ENCODE results near the gene CDH23. TPM values are rescaled to one million over a fixed set of nuclear protein-coding genes. Genes with fewer than 3 reads are reported as not detected.
A peak's percentile ranks its signal among the peaks of the same experiment; 100 is the strongest.

CDH23 gene
- total RNA-seq, 4 donors from 2014 or later = 2.9 to 16.1 (median 5.9) TPM

GRCh38 chr10:71525721-71526120 is 129.0 kb downstream of the CDH23 start:
- no peak for DNase-seq
- no peaks in the 10 kb centered on the region for H3K9me3 ChIP-seq
- WGBS, 2 donors (ENCODE audit: low coverage in 1 of 2) = 70 to 78% methylated on average over 2 to 5 of the region's 5 CpGs
- intact Hi-C loops (cut with DNase I; ENCODE audit: low total_unique reads) = no loop called here
- H3K36me3 ChIP-seq = no peaks in the 10 kb centered on the region
- in situ Hi-C loops (cut with MboI; ENCODE audit: low pct_ligation_motif_present in 1 of 4, low pct_unique_long_range_greater_than_20kb in 1 of 4, low sequenced_read_pairs in 3 of 4) = no loop called here
- H3K27me3 ChIP-seq = peaks cover 7% of the 10 kb centered on the region
- TF ChIP-seq POLR2A (IDR thresholded peaks at IDR 0.05) (no peak), POLR2AphosphoS5 (IDR thresholded peaks at IDR 0.05) (no peak), CTCF (IDR thresholded peaks at IDR 0.05) (no peak), EP300 (IDR thresholded peaks at IDR 0.05; ENCODE audit: low read depth) (no peak)
- H3K27ac ChIP-seq = no peak overlapping the region
- H3K4me3 ChIP-seq = no peak overlapping the region
- H3K4me1 ChIP-seq = peaks cover 0 to 4% (median 0%) of the 10 kb centered on the region in 4 donors

DNA sequence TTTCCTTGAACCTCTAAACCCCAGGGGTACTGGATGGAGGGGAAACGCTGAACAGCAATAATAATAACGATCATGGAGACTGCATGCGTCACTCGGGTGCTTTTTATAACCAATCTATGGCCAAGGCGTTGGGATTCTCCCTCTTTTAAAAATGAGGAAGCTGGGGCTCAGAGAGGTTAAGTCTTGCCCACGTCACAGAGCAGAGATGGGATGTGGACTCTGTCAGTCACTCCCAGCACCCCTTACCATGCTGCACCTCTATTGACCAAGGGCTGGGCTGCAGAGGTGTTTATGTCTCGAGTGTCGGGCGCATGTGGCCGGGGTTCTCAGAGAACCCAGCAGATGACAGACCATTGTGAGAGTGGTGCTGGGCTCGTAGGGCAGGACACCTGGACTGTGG is 129.9 kb downstream of the CDH23 start:
- H3K27ac ChIP-seq = no peak overlapping the region
- in situ Hi-C loops (cut with MboI; ENCODE audit: low pct_ligation_motif_present in 1 of 4, low pct_unique_long_range_greater_than_20kb in 1 of 4, low sequenced_read_pairs in 3 of 4) = no loop called here
- no peaks in the 10 kb centered on the region for H3K36me3 ChIP-seq
- peak; percentile 20 for DNase-seq
- WGBS, 2 donors (ENCODE audit: low coverage in 1 of 2) = 46 to 68% methylated on average over 5 to 11 of the region's 11 CpGs
- H3K4me1 ChIP-seq = peaks cover 0 to 4% (median 0%) of the 10 kb centered on the region in 4 donors
- no peak overlapping the region for H3K4me3 ChIP-seq
- no peaks in the 10 kb centered on the region for H3K9me3 ChIP-seq
- H3K27me3 ChIP-seq = peaks cover 7% of the 10 kb centered on the region
- no peak for TF ChIP-seq CTCF (IDR thresholded peaks at IDR 0.05)
- no peak for TF ChIP-seq EP300 (IDR thresholded peaks at IDR 0.05; ENCODE audit: low read depth)
- no peak for TF ChIP-seq POLR2AphosphoS5 (IDR thresholded peaks at IDR 0.05)
- TF ChIP-seq POLR2A (IDR thresholded peaks at IDR 0.05) = no peak
- intact Hi-C loops (cut with DNase I; ENCODE audit: low total_unique reads) = no loop called here

DNA sequence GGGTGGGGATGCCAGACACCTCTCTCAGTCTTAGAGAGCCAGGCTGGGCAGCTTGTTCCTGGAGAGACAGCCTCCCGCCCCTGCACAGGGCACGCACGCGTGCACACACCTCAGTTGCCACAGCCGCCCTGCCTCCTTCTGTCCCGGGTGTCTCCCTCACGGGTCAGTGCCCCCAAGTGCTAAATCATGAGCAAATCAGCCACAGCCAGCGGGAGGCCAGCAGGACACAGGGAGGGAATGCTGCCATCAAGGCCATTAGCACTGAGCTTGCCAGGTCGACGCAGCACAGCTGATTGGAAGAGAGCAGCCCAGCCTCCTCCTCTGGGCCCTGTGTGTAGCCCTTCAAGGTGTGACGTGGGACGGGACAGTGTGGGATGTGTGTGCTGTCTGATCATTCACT is 130.4 kb downstream of the CDH23 start:
- no peak for DNase-seq
- H3K36me3 ChIP-seq = no peaks in the 10 kb centered on the region
- intact Hi-C loops (cut with DNase I; ENCODE audit: low total_unique reads) = no loop called here
- H3K9me3 ChIP-seq = no peaks in the 10 kb centered on the region
- in situ Hi-C loops (cut with MboI; ENCODE audit: low pct_ligation_motif_present in 1 of 4, low pct_unique_long_range_greater_than_20kb in 1 of 4, low sequenced_read_pairs in 3 of 4) = no loop called here
- no peak overlapping the region for H3K27ac ChIP-seq
- H3K4me1 ChIP-seq = peaks cover 0 to 4% (median 0%) of the 10 kb centered on the region in 4 donors
- peaks cover 7% of the 10 kb centered on the region for H3K27me3 ChIP-seq
- TF ChIP-seq CTCF (IDR thresholded peaks at IDR 0.05) (no peak), POLR2A (IDR thresholded peaks at IDR 0.05) (no peak), POLR2AphosphoS5 (IDR thresholded peaks at IDR 0.05) (no peak), EP300 (IDR thresholded peaks at IDR 0.05; ENCODE audit: low read depth) (no peak)
- no peak overlapping the region for H3K4me3 ChIP-seq
- WGBS, 2 donors (ENCODE audit: low coverage in 1 of 2) = 57% methylated on average over 10 of the region's 12 CpGs; no CpG with 5 or more reads in 1 of the 2 donors

GRCh38 chr10:71528371-71529206 is 131.9 kb downstream of the CDH23 start:
- H3K27me3 ChIP-seq = peaks cover 2% of the 10 kb centered on the region
- 88 to 93% methylated on average over 2 to 17 of the region's 17 CpGs for WGBS, 2 donors (ENCODE audit: low coverage in 1 of 2)
- no peaks in the 10 kb centered on the region for H3K36me3 ChIP-seq
- H3K4me1 ChIP-seq = peaks cover 0 to 4% (median 0%) of the 10 kb centered on the region in 4 donors
- H3K9me3 ChIP-seq = no peaks in the 10 kb centered on the region
- H3K27ac ChIP-seq = no peak overlapping the region
- intact Hi-C loops (cut with DNase I; ENCODE audit: low total_unique reads) (no loop called here), in situ Hi-C loops (cut with MboI; ENCODE audit: low pct_ligation_motif_present in 1 of 4, low pct_unique_long_range_greater_than_20kb in 1 of 4, low sequenced_read_pairs in 3 of 4) (no loop called here)
- H3K4me3 ChIP-seq = no peak overlapping the region
- TF ChIP-seq EP300 (IDR thresholded peaks at IDR 0.05; ENCODE audit: low read depth) (no peak), POLR2A (IDR thresholded peaks at IDR 0.05) (no peak), CTCF (IDR thresholded peaks at IDR 0.05) (no peak), POLR2AphosphoS5 (IDR thresholded peaks at IDR 0.05) (no peak)
- no peak for DNase-seq

Measured in transverse colon (tissue), 4 donors.